GM12891 (cell line): ENCODE data around the gene CCT6B.

Experiments
- DNase-seq: peaks from one replicate; pipeline ENCODE4 v3.0.0; 2011; ENCODE audit warnings: low spot score; ENCODE audit not compliant: insufficient read length
- FAIRE-seq: peaks from 2 replicates; lab custom pipeline; 2011; peaks lifted over from hg19 to GRCh38; lab: Jason Lieb, UNC
- PAX5 ChIP-seq: IDR thresholded peaks from 2 replicates; pipeline ENCODE4 v1.6.1; 2011; ENCODE audit warnings: low read length, moderate library complexity, mild to moderate bottlenecking; ENCODE audit not compliant: insufficient read depth, severe bottlenecking
- POLR2A ChIP-seq: IDR thresholded peaks from 2 replicates; pipeline ENCODE4 v1.6.1; 2011; ENCODE audit warnings: low read depth, low read length, control low read depth
- POLR2AphosphoS5 ChIP-seq: IDR thresholded peaks from 2 replicates; pipeline ENCODE4 v1.6.1; 2011; ENCODE audit warnings: low read depth, low read length, control low read depth
- POU2F2 ChIP-seq: IDR thresholded peaks from 2 replicates; pipeline ENCODE4 v1.6.1; 2011; ENCODE audit warnings: low read depth, mild to moderate bottlenecking, control low read depth, low read length, moderate library complexity
- SPI1 ChIP-seq: IDR thresholded peaks from 2 replicates; pipeline ENCODE4 v1.6.1; 2011; ENCODE audit warnings: low read depth, low read length, control low read depth
- TAF1 ChIP-seq: IDR thresholded peaks from 2 replicates; pipeline ENCODE4 v1.6.1; 2011; ENCODE audit warnings: low read depth, low read length, control low read depth

The CCT6B gene

GRCh38 chr17:34894964-34895363 is 66.3 kb downstream of the CCT6B start:
- DNase-seq: no peak
- TF ChIP-seq POLR2AphosphoS5: no peak
- FAIRE-seq: no peak

- TF ChIP-seq POU2F2: no peak
- no peak for TF ChIP-seq POLR2A
- TF ChIP-seq SPI1: no peak
- no peak for TF ChIP-seq POLR2AphosphoS5
- no peak for TF ChIP-seq TAF1
- TF ChIP-seq PAX5: no peak
- FAIRE-seq: no peak
- peak; percentile 37 for DNase-seq
Observed at GRCh38 chr17:34892461-34893249, 68.6 kb downstream of the CCT6B start.

DNA sequence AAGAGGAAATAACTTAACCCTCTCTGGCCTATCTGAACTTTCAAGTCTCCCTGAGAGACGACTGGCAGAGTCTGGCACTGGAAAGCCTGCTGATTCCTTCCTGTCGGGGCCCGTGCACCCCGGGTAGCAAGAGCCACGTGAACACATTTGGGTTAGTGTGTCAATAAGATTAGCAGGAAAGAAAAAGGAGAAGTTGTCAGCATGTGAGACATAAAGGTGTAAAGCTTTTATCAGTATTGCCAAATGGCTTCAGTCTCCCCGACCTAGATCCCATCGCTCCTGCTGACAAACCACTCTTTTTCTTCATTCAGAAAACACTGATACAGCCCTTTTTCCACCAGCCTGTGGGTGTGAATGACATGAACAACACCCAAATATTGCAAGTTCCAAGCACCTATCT is 74.4 kb downstream of the CCT6B start:
- no peak for TF ChIP-seq POLR2AphosphoS5
- DNase-seq: no peak
- no peak for FAIRE-seq

DNA sequence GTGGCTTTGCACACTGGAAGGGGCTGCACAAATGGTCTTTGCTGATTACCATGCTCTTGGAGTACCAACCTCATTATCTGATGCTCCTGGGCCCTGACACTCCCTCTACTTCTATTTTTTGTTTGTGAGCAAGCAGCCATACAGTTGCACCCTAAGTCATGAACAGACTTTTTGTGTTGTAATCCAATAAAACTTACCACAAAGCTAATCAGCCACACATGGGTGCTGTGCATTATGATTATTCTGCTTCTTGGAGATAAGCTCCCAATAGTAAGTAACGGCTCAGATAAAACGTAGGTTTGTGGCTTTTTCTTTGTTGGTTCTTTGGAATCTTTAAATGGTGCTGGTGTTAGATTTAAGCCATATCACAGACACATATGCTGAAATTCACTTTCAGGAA is 76.2 kb downstream of the CCT6B start:
- FAIRE-seq (no peak), DNase-seq (no peak)
- TF ChIP-seq PAX5 (no peak), TAF1 (no peak), SPI1 (no peak), POLR2AphosphoS5 (no peak), POLR2A (no peak), POU2F2 (no peak)

DNA sequence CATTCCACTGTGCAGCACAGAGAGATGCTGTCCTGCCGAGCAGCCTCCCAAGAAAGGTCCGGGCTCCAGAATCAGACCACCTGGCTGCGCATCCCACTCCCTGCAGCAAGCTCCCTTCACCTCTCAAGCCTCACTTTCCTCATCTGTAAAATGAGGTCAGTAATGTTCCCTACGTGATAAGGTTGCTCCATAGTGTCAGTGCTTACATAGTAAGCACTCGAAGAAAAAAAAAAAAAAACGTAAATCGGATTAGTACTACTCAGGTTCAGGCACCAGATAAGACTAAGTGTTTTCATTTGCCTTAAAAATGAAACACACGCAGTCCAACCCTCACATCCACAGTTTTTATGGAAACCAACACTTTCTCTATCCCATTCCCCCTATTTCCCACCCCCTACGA is 76.7 kb downstream of the CCT6B start:
- DNase-seq (no peak), FAIRE-seq (no peak)
- TF ChIP-seq PAX5 (no peak), POLR2A (no peak), TAF1 (no peak), POU2F2 (no peak), SPI1 (no peak), POLR2AphosphoS5 (no peak)

GRCh38 chr17:34883106-34884000 is 77.9 kb downstream of the CCT6B start:
- TF ChIP-seq POLR2A (no peak), POLR2AphosphoS5 (no peak), TAF1 (no peak), POU2F2 (no peak), PAX5 (no peak)
- FAIRE-seq (no peak), DNase-seq (no peak)

- FAIRE-seq: no peak
- TF ChIP-seq SPI1 (no peak), PAX5 (no peak)
- DNase-seq: no peak
Observed at GRCh38 chr17:34879146-34879545, 82.1 kb downstream of the CCT6B start.
